WERI-Rb-1 (cell line): Measurements from ENCODE around the gene COX7B2.

Source experiments
- DNase-seq: peaks from one replicate; pipeline ENCODE4 v3.0.0-alpha.2; 2020
- H3K27ac ChIP-seq: fragments of 250-450 bp; sonication (Bioruptor Pico); 2 replicates; pipeline ENCODE4 v1.5.1; 2020; ENCODE audit warnings: mild to moderate bottlenecking, moderate library complexity
- H3K27me3 ChIP-seq: fragments of 250-450 bp; sonication (Bioruptor Pico); 2 replicates; pipeline ENCODE4 v1.5.1; 2021; ENCODE audit warnings: mild to moderate bottlenecking, low read depth, moderate library complexity; ENCODE audit not compliant: insufficient read depth, severe bottlenecking
- H3K36me3 ChIP-seq: fragments of 250-450 bp; sonication (Bioruptor Pico); 2 replicates; pipeline ENCODE4 v1.5.1; 2020; ENCODE audit warnings: mild to moderate bottlenecking, moderate library complexity
- H3K4me3 ChIP-seq: 2 replicates; pipeline ENCODE4 v1.5.1; 2011; ENCODE audit warnings: low read depth, mild to moderate bottlenecking, control low read depth, low read length
- H3K9me3 ChIP-seq: fragments of 250-450 bp; sonication (Bioruptor Pico); 2 replicates; pipeline ENCODE4 v1.5.1; 2021; ENCODE audit warnings: mild to moderate bottlenecking, moderate library complexity; ENCODE audit not compliant: severe bottlenecking
- TF ChIP-seq, protein P1 (sequence below): IDR thresholded peaks from 2 replicates; pipeline ENCODE4 v1.5.1; 2011; ENCODE audit warnings: low read depth, mild to moderate bottlenecking, control low read depth, inconsistent platforms, low read length

The COX7B2 gene

DNA sequence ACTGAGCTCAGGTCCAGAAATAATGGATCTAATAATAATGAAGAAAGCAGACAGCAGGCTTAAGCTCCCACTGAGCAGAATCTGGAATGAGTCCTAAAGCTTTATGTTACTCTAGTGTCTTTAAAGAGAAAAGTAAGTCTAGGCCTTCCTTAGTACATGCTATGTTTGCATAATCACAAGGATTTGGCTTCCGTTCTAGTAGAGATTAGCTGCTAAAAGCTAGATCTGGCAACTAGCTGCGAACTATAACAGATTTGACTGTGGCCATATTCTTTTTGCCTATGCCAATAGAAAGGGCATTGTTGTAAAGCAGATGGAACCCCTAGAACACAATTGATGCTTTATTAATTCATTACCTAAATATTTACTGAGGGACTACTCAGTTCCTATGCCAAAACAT is 19.0 kb downstream of the COX7B2 start:
- Histone ChIP-seq H3K27ac (no peak overlapping the region), H3K9me3 (no peaks in the 10 kb centered on the region), H3K36me3 (no peaks in the 10 kb centered on the region), H3K27me3 (no peaks in the 10 kb centered on the region), H3K4me3 (no peak overlapping the region)
- no peak for DNase-seq
- TF ChIP-seq, protein P1, sequence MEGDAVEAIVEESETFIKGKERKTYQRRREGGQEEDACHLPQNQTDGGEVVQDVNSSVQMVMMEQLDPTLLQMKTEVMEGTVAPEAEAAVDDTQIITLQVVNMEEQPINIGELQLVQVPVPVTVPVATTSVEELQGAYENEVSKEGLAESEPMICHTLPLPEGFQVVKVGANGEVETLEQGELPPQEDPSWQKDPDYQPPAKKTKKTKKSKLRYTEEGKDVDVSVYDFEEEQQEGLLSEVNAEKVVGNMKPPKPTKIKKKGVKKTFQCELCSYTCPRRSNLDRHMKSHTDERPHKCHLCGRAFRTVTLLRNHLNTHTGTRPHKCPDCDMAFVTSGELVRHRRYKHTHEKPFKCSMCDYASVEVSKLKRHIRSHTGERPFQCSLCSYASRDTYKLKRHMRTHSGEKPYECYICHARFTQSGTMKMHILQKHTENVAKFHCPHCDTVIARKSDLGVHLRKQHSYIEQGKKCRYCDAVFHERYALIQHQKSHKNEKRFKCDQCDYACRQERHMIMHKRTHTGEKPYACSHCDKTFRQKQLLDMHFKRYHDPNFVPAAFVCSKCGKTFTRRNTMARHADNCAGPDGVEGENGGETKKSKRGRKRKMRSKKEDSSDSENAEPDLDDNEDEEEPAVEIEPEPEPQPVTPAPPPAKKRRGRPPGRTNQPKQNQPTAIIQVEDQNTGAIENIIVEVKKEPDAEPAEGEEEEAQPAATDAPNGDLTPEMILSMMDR: no peak

DNA sequence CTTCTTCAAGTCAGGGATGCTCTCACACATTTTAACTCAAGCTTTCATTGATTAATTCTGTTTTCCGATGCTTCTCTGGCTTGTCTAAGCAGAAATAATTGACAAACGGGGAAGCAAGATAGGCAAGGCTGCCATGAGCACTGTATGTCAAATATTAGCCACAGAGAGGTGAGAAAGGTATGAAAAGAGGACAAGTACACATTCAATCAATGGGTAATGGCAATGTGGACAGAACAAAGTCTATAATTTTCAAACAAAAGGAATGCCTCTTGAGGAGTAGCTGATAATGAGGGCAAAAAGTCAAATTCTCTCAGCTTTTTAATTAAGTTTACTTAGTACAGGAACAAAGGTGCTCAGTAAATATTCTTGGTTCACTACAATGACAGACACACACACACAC is 19.6 kb downstream of the COX7B2 start:
- H3K27me3 ChIP-seq: no peaks in the 10 kb centered on the region
- no peaks in the 10 kb centered on the region for H3K36me3 ChIP-seq
- H3K9me3 ChIP-seq: no peaks in the 10 kb centered on the region
- no peak for DNase-seq
- no peak overlapping the region for H3K27ac ChIP-seq
- no peak overlapping the region for H3K4me3 ChIP-seq
- TF ChIP-seq, protein P1: no peak

- TF ChIP-seq, protein P1: peak; percentile 15; the same call in 1 of the 2 replicates
- Histone ChIP-seq H3K36me3 (no peaks in the 10 kb centered on the region), H3K9me3 (no peaks in the 10 kb centered on the region), H3K27ac (no peak overlapping the region), H3K27me3 (no peaks in the 10 kb centered on the region), H3K4me3 (no peak overlapping the region)
- DNase-seq: no peak
These were observed 22.3 kb downstream of the COX7B2 start for GRCh38 chr4:46886711-46887110.

DNA sequence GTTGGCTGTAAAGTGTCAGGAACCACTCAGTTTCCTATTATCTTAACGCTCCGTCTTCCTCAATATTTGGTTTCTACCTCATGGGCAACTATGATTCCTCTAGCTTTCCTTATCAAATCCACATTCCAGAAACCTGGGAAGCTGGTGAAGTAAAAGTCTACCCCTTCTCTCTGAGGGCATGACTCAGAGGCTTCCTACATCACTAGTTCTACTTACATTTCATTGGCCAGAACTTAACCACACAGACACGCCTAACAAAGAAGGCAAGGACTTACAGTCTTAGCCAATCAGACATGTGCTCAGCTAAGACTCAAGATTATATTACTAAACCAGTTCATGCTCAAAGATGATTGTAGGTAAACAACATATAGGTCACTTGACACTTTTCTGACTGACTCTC is 30.4 kb downstream of the COX7B2 start:
- TF ChIP-seq, protein P1: no peak
- Histone ChIP-seq H3K4me3 (no peak overlapping the region), H3K27ac (no peak overlapping the region), H3K9me3 (no peaks in the 10 kb centered on the region), H3K36me3 (no peaks in the 10 kb centered on the region), H3K27me3 (no peaks in the 10 kb centered on the region)
- no peak for DNase-seq

DNA sequence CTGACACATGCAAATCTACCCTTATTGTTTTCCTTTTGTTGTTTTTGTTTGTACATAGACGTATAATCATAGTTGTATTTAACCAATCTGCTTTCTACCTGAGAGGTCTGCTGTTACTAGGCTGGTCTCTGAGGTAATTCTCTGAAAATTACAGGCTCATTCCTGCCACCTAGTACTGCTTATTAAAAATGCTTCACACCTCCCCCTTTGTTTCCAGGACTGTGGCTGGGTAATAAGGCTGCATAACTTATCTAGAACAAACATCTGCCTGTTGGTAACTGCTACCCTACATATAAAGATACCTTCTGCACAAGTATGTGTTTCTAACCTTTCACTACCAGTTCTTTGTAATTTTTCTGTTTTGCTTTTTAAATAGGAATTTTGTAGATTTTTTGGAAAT is 34.2 kb downstream of the COX7B2 start:
- Histone ChIP-seq H3K27ac (no peak overlapping the region), H3K4me3 (no peak overlapping the region), H3K36me3 (no peaks in the 10 kb centered on the region), H3K27me3 (no peaks in the 10 kb centered on the region), H3K9me3 (no peaks in the 10 kb centered on the region)
- DNase-seq: no peak
- TF ChIP-seq, protein P1: no peak

GRCh38 chr4:46870411-46870810 is 38.6 kb downstream of the COX7B2 start:
- Histone ChIP-seq H3K9me3 (no peaks in the 10 kb centered on the region), H3K27ac (no peak overlapping the region), H3K36me3 (no peaks in the 10 kb centered on the region), H3K27me3 (no peaks in the 10 kb centered on the region), H3K4me3 (no peak overlapping the region)
- DNase-seq: no peak
- TF ChIP-seq, protein P1: no peak
